Sigmoid colon (tissue), 4 donors: Measurements from ENCODE around the gene PTH1R.

Experiments
- EP300 ChIP-seq, 4 donors: sonication (generic); formaldehyde crosslinking; IDR thresholded peaks; one replicate each; pipeline ENCODE4 v1.6.1; 2017; ENCODE audit warnings: antibody characterized with exemption in 4 of 4
- POLR2A ChIP-seq, 2 donors: fragments of 450-650 bp; IDR thresholded peaks; one replicate each; pipeline ENCODE4 v1.6.1; 2016; ENCODE audit warnings: antibody characterized with exemption in 2 of 2, mild to moderate bottlenecking in 2 of 2, moderate library complexity in 2 of 2
- POLR2AphosphoS5 ChIP-seq, 4 donors: sonication (generic); formaldehyde crosslinking; IDR thresholded peaks; one replicate each; pipeline ENCODE4 v1.6.1; 2017; ENCODE audit warnings: antibody characterized with exemption in 4 of 4
- TF ChIP-seq, protein P1 (sequence below), 4 experiments: fragments of 450-650 bp in 3 of 4; fragments of 200-600 bp in 1 of 4; IDR thresholded peaks; one replicate each; pipeline ENCODE4 v1.5.1; 2016 to 2019; ENCODE audit warnings: antibody characterized with exemption in 4 of 4, mild to moderate bottlenecking in 3 of 4, moderate library complexity in 2 of 4

- TF ChIP-seq, protein P1, sequence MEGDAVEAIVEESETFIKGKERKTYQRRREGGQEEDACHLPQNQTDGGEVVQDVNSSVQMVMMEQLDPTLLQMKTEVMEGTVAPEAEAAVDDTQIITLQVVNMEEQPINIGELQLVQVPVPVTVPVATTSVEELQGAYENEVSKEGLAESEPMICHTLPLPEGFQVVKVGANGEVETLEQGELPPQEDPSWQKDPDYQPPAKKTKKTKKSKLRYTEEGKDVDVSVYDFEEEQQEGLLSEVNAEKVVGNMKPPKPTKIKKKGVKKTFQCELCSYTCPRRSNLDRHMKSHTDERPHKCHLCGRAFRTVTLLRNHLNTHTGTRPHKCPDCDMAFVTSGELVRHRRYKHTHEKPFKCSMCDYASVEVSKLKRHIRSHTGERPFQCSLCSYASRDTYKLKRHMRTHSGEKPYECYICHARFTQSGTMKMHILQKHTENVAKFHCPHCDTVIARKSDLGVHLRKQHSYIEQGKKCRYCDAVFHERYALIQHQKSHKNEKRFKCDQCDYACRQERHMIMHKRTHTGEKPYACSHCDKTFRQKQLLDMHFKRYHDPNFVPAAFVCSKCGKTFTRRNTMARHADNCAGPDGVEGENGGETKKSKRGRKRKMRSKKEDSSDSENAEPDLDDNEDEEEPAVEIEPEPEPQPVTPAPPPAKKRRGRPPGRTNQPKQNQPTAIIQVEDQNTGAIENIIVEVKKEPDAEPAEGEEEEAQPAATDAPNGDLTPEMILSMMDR (IDR thresholded peaks at IDR 0.05), result no peak
- TF ChIP-seq POLR2AphosphoS5 (IDR thresholded peaks at IDR 0.05) (no peak), POLR2A (IDR thresholded peaks at IDR 0.05) (no peak), EP300 (IDR thresholded peaks at IDR 0.05) (no peak)
Observed at GRCh38 chr3:46852839-46853355, 24.6 kb upstream of the PTH1R start.
